Stomach (tissue), 4 donors: ENCODE results near the gene PLN.

Experiments used
- CTCF ChIP-seq, 7 experiments: fragments of 450-650 bp in 4 of 7; fragments of 200-600 bp in 3 of 7; sonication (generic) in 3 of 7; IDR thresholded peaks; one replicate each; pipeline ENCODE4 v1.5.1; 2016 to 2019; ENCODE audit warnings: antibody characterized with exemption in 7 of 7, control low read depth in 2 of 7, mild to moderate bottlenecking in 1 of 7
- EP300 ChIP-seq: sonication (generic); formaldehyde crosslinking; IDR thresholded peaks from one replicate; pipeline ENCODE4 v1.6.1; 2017; ENCODE audit warnings: antibody characterized with exemption
- POLR2A ChIP-seq, 4 donors: fragments of 450-650 bp; IDR thresholded peaks; one replicate each; pipeline ENCODE4 v1.6.1; 2016; ENCODE audit warnings: antibody characterized with exemption in 4 of 4, control low read depth in 2 of 4, mild to moderate bottlenecking in 1 of 4, moderate library complexity in 1 of 4
- POLR2AphosphoS5 ChIP-seq, 3 donors: sonication (generic); formaldehyde crosslinking; IDR thresholded peaks; one replicate each; pipeline ENCODE4 v1.6.1; 2016; ENCODE audit warnings: antibody characterized with exemption in 3 of 3

- TF ChIP-seq CTCF (IDR thresholded peaks at IDR 0.05) (no peak), POLR2AphosphoS5 (IDR thresholded peaks at IDR 0.05) (no peak), EP300 (no peak), POLR2A (IDR thresholded peaks at IDR 0.05) (no peak)
Observed at GRCh38 chr6:118511930-118512715, 36.0 kb upstream of the PLN start.
